Lower lobe of right lung (tissue), 2 donors: Measurements from ENCODE around the gene MUC4. TPM values are rescaled to one million over a fixed set of nuclear protein-coding genes. Genes with fewer than 3 reads are reported as not detected.
"Not testable (repeated sequence)": the region's sequence is repeated elsewhere in the genome, so short reads cannot be mapped to it uniquely, and the experiment has no call there.

ENCODE experiments used
- ATAC-seq, 2 donors: fragments of 200-7000 bp; cut with Tn5 transposase; one replicate each; pipeline ENCODE4 v1.9.1; 2020 to 2022; ENCODE audit warnings: mild to moderate bottlenecking in 2 of 2, moderate library complexity in 2 of 2
- DNase-seq: peaks from one replicate; pipeline ENCODE4 v3.0.0-alpha.2; 2020
- H3K27ac ChIP-seq: fragments of 200-600 bp; one replicate; pipeline ENCODE4 v1.8.0; 2022
- H3K27me3 ChIP-seq: fragments of 200-600 bp; one replicate; pipeline ENCODE4 v1.8.0; 2022; ENCODE audit warnings: low read depth
- H3K36me3 ChIP-seq: fragments of 200-600 bp; one replicate; pipeline ENCODE4 v1.8.0; 2022; ENCODE audit warnings: mild to moderate bottlenecking
- H3K4me1 ChIP-seq: fragments of 200-600 bp; one replicate; pipeline ENCODE4 v1.8.0; 2022
- H3K4me3 ChIP-seq: fragments of 200-600 bp; one replicate; pipeline ENCODE4 v1.8.0; 2022; ENCODE audit warnings: mild to moderate bottlenecking
- H3K9me3 ChIP-seq: fragments of 200-600 bp; one replicate; pipeline ENCODE4 v1.8.0; 2022
- CTCF ChIP-seq: fragments of 200-600 bp; IDR thresholded peaks from one replicate; pipeline ENCODE4 v1.8.0; 2022; ENCODE audit warnings: antibody characterized with exemption, mild to moderate bottlenecking
- intact Hi-C: fragments of 100-400 bp; cut with DNase I; formaldehyde crosslinking; loops from one replicate; pipeline ENCODE4 v1.11.0; 2022
- total RNA-seq: library from RNA; stranded (reverse); fragmentation: NEBNext Ultra II Directional; extraction: Animal tissue kit (Norgen Biotek cat#: 25700); gene quantifications from one replicate; pipeline ENCODE4 v1.2.1, GENCODE V29; 2021
- donor health status: DM: no; HTN: yes; CAD: no; lungs with severe emphysema.

MUC4 gene
- total RNA-seq, 1 donor from 2014 or later, result 7.9 TPM

- H3K27me3 ChIP-seq, result no peaks in the 10 kb centered on the region
- no peaks in the 10 kb centered on the region for H3K9me3 ChIP-seq
- no peak overlapping the region for H3K27ac ChIP-seq
- no peak overlapping the region for H3K4me3 ChIP-seq
- DNase-seq, result peak; percentile 39
- intact Hi-C loops, result no loop called here
- H3K4me1 ChIP-seq, result peaks cover 6% of the 10 kb centered on the region
- no peak for TF ChIP-seq CTCF
- H3K36me3 ChIP-seq, result peaks cover 14% of the 10 kb centered on the region
- no peak for ATAC-seq
These were observed 72.1 kb downstream of the MUC4 start for GRCh38 chr3:195739561-195740111.

GRCh38 chr3:195738274-195739044, 73.3 kb downstream of the MUC4 start:
- no peak for TF ChIP-seq CTCF
- peak overlapping the region; percentile 32 for H3K27ac ChIP-seq
- peak; percentile 25 to 32 for ATAC-seq
- H3K4me3 ChIP-seq, result no peak overlapping the region
- peaks cover 6% of the 10 kb centered on the region for H3K4me1 ChIP-seq
- intact Hi-C loops, result no loop called here
- H3K36me3 ChIP-seq, result peaks cover 23% of the 10 kb centered on the region
- H3K9me3 ChIP-seq, result no peaks in the 10 kb centered on the region
- DNase-seq, result peak; percentile 34
- H3K27me3 ChIP-seq, result no peaks in the 10 kb centered on the region

- H3K27me3 ChIP-seq, H3K4me1 ChIP-seq, intact Hi-C loops, H3K9me3 ChIP-seq, H3K27ac ChIP-seq, H3K4me3 ChIP-seq: not testable (repeated sequence)
- peak; percentile 61 to 87 for ATAC-seq
- H3K36me3 ChIP-seq, result peaks cover 29% of the 10 kb centered on the region
- DNase-seq, result peak; percentile 75
These were observed 73.9 kb downstream of the MUC4 start for GRCh38 chr3:195737782-195738181.

GRCh38 chr3:195736866-195737490, 74.8 kb downstream of the MUC4 start:
- TF ChIP-seq CTCF, result no peak
- H3K4me3 ChIP-seq, result no peak overlapping the region
- H3K36me3 ChIP-seq, result peaks cover 37% of the 10 kb centered on the region
- DNase-seq (peak; percentile 36), ATAC-seq (peak in 1 of 2 donors; percentile 25)
- no peaks in the 10 kb centered on the region for H3K27me3 ChIP-seq
- intact Hi-C loops, result no loop called here
- H3K9me3 ChIP-seq, result no peaks in the 10 kb centered on the region
- H3K4me1 ChIP-seq, result peaks cover 6% of the 10 kb centered on the region
- H3K27ac ChIP-seq, result no peak overlapping the region

- TF ChIP-seq CTCF, result no peak
- intact Hi-C loops, result no loop called here
- H3K36me3 ChIP-seq, result peaks cover 54% of the 10 kb centered on the region
- no peak overlapping the region for H3K4me3 ChIP-seq
- DNase-seq (peak; percentile 30), ATAC-seq (no peak)
- H3K27me3 ChIP-seq, result no peaks in the 10 kb centered on the region
- no peaks in the 10 kb centered on the region for H3K9me3 ChIP-seq
- peaks cover 6% of the 10 kb centered on the region for H3K4me1 ChIP-seq
- H3K27ac ChIP-seq, result no peak overlapping the region
These were observed 76.6 kb downstream of the MUC4 start for GRCh38 chr3:195735036-195735695.
